ENCODE results near the gene STAT5B. TPM values are rescaled to one million over a fixed set of nuclear protein-coding genes. Genes with fewer than 3 reads are reported as not detected.
A peak's percentile ranks its signal among the peaks of the same experiment; 100 is the strongest.

The STAT5B gene
- total and polyA plus RNA-seq, 2 of the 13 experiments (the other 11 are each of a cell fraction or from before 2014, with no cell fraction given), result 21.0 to 42.8 TPM

DNA sequence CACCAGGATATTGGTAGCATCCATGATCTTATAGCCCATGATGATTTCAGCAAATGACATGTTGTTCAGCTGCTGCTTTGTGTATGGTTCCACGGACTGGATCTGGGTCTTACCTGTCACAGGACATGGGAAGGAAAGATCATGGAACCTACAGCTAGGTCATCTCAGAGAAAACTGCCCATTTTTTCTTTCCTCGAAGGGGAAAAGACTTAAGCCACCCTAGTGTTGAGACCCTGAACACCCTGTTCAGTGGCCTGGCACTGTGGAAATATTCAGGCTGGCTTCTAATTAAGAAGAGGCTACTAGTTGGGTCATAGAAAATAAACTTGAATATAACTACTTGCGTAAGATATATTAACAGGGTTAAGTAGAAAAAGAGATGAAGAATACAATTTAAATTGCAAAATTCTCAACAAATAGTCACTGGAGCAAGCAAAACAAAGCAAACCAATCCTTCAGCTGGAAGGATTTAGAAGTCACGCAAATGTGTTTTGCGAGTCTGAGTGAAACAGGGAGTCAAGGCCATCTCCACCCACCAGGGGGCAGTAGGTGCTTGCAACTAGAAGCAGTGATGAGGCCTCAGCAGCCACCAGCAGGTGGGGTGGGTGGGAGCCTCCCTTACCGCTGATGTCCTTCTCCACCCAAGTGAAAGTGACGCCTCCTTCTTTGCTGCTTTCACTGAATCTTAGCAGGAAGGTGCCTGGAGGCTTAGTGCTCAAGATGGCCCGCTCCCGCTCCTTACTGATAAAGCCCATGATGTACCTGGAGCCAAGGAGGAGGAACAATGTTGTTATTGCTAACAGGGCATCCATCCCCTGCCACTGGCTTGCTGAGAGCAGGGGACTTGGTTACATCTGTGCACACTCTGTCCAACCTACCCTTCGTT, 46.4 kb upstream of the STAT5B start (continued):
- TF ChIP-seq, protein P1, sequence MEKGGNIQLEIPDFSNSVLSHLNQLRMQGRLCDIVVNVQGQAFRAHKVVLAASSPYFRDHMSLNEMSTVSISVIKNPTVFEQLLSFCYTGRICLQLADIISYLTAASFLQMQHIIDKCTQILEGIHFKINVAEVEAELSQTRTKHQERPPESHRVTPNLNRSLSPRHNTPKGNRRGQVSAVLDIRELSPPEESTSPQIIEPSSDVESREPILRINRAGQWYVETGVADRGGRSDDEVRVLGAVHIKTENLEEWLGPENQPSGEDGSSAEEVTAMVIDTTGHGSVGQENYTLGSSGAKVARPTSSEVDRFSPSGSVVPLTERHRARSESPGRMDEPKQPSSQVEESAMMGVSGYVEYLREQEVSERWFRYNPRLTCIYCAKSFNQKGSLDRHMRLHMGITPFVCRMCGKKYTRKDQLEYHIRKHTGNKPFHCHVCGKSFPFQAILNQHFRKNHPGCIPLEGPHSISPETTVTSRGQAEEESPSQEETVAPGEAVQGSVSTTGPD (CRISPR knock-in tag; IDR thresholded peaks at IDR 0.05), result no peak
- TF ChIP-seq SMC3 (IDR thresholded peaks at IDR 0.05; ENCODE audit: low read length), result peak; percentile 100
- 0 out of 2 replicates have a peak, but pooled peaks have one; percentile 17 for TF ChIP-seq ZNF768 (CRISPR knock-in tag; IDR thresholded peaks at IDR 0.05)
- TF ChIP-seq, protein P2, sequence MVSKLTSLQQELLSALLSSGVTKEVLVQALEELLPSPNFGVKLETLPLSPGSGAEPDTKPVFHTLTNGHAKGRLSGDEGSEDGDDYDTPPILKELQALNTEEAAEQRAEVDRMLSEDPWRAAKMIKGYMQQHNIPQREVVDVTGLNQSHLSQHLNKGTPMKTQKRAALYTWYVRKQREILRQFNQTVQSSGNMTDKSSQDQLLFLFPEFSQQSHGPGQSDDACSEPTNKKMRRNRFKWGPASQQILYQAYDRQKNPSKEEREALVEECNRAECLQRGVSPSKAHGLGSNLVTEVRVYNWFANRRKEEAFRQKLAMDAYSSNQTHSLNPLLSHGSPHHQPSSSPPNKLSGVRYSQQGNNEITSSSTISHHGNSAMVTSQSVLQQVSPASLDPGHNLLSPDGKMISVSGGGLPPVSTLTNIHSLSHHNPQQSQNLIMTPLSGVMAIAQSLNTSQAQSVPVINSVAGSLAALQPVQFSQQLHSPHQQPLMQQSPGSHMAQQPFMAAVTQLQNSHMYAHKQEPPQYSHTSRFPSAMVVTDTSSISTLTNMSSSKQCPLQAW (CRISPR knock-in tag; IDR thresholded peaks at IDR 0.05), result peak; percentile 61; the same call in 1 of the 2 replicates
- no peak for TF ChIP-seq GFI1 (CRISPR knock-in tag; IDR thresholded peaks at IDR 0.05; ENCODE audit: borderline replicate concordance)
- peak; percentile 46; the same call in 1 of the 2 replicates for TF ChIP-seq ZNF749 (CRISPR knock-in tag; IDR thresholded peaks at IDR 0.05; ENCODE audit: borderline replicate concordance)
- TF ChIP-seq GABPB1 (CRISPR knock-in tag; IDR thresholded peaks at IDR 0.05), result peak; percentile 29; the same call in 1 of the 2 replicates
- TF ChIP-seq, protein P3, sequence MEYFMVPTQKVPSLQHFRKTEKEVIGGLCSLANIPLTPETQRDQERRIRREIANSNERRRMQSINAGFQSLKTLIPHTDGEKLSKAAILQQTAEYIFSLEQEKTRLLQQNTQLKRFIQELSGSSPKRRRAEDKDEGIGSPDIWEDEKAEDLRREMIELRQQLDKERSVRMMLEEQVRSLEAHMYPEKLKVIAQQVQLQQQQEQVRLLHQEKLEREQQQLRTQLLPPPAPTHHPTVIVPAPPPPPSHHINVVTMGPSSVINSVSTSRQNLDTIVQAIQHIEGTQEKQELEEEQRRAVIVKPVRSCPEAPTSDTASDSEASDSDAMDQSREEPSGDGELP (IDR thresholded peaks at IDR 0.05; ENCODE audit: borderline replicate concordance, low read depth), result peak; percentile 22; the same call in 1 of the 2 replicates
- TF ChIP-seq NR2F6 (IDR thresholded peaks at IDR 0.05), result no peak
- TF ChIP-seq NR2F6 (CRISPR knock-in tag; IDR thresholded peaks at IDR 0.05), result peak; percentile 67
- TF ChIP-seq ZFX (CRISPR knock-in tag; IDR thresholded peaks at IDR 0.05; ENCODE audit: low read depth), result peak; percentile 55; the same call in 1 of the 2 replicates
- TF ChIP-seq, protein P4, sequence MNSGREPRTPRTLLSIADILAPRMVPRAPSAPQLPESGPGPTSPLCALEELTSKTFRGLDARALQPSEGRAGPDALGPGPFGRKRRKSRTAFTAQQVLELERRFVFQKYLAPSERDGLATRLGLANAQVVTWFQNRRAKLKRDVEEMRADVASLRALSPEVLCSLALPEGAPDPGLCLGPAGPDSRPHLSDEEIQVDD (CRISPR knock-in tag; IDR thresholded peaks at IDR 0.05; ENCODE audit: borderline replicate concordance), result no peak
- no peak for TF ChIP-seq THYN1 (CRISPR knock-in tag; IDR thresholded peaks at IDR 0.05; ENCODE audit: borderline replicate concordance, low read depth)
- peak; percentile 61; the same call in 1 of the 2 replicates for TF ChIP-seq CCDC6 (CRISPR knock-in tag; IDR thresholded peaks at IDR 0.05)
- TF ChIP-seq XRCC5 (optimal IDR thresholded peaks at IDR 0.05; ENCODE audit: low read length), result peak; percentile 97
- TF ChIP-seq NONO (IDR thresholded peaks at IDR 0.05), result no peak
- peak; percentile 69; the same call in 1 of the 2 replicates for TF ChIP-seq NONO (CRISPR knock-in tag; conservative IDR thresholded peaks at IDR 0.05)
- TF ChIP-seq ZNF101 (CRISPR knock-in tag; IDR thresholded peaks at IDR 0.05; ENCODE audit: borderline replicate concordance, low read depth), result 0 out of 2 replicates have a peak, but pooled peaks have one; percentile 12
- TF ChIP-seq MXI1 (IDR thresholded peaks at IDR 0.05; ENCODE audit: borderline replicate concordance, low read depth, low read length), result peak; percentile 59; the same call in 1 of the 3 replicates
- no peak for TF ChIP-seq SNRNP70 (IDR thresholded peaks at IDR 0.05; ENCODE audit: low read depth, low read length)
- TF ChIP-seq IRF2 (CRISPR knock-in tag; IDR thresholded peaks at IDR 0.05), result peak; percentile 92
- TF ChIP-seq, protein P5, sequence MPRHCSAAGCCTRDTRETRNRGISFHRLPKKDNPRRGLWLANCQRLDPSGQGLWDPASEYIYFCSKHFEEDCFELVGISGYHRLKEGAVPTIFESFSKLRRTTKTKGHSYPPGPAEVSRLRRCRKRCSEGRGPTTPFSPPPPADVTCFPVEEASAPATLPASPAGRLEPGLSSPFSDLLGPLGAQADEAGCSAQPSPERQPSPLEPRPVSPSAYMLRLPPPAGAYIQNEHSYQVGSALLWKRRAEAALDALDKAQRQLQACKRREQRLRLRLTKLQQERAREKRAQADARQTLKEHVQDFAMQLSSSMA (CRISPR knock-in tag; IDR thresholded peaks at IDR 0.05), result no peak
